ENCODE results near the gene RPLP1.

RPLP1 gene

DNA sequence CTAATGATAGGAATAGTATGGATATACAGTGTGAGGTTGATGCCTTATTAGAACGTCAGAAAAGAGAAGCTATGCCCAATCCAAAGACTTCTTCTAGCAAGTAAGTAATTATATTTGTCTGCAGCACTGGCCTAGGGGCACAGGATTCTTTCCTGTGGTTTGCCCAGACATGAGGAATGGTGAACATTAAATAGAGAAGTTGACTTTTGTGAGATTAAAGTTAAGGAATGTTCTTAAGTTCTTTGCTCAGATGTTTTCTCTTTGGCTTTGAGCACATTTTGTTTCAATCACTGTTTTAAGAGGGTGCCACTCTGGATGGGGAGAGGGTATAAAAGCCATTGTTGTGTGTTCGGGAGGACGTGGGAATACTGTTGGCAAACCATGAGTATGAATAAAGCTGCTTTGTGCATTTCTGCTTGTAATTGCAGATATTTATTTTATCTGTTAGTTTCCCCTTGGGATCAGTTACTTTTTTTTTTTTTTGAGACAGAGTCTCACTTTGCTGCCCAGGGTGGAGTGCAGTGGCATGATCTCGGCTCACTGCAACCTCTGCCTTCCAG lies 30.2 kb upstream of the RPLP1 start:
- TF ChIP-seq, protein P1, sequence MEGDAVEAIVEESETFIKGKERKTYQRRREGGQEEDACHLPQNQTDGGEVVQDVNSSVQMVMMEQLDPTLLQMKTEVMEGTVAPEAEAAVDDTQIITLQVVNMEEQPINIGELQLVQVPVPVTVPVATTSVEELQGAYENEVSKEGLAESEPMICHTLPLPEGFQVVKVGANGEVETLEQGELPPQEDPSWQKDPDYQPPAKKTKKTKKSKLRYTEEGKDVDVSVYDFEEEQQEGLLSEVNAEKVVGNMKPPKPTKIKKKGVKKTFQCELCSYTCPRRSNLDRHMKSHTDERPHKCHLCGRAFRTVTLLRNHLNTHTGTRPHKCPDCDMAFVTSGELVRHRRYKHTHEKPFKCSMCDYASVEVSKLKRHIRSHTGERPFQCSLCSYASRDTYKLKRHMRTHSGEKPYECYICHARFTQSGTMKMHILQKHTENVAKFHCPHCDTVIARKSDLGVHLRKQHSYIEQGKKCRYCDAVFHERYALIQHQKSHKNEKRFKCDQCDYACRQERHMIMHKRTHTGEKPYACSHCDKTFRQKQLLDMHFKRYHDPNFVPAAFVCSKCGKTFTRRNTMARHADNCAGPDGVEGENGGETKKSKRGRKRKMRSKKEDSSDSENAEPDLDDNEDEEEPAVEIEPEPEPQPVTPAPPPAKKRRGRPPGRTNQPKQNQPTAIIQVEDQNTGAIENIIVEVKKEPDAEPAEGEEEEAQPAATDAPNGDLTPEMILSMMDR (IDR thresholded peaks at IDR 0.05; ENCODE audit: low read depth, low read length), result no peak
- H3K4me3 ChIP-seq (ENCODE audit: low read depth, low read length), result no peak overlapping the region

DNA sequence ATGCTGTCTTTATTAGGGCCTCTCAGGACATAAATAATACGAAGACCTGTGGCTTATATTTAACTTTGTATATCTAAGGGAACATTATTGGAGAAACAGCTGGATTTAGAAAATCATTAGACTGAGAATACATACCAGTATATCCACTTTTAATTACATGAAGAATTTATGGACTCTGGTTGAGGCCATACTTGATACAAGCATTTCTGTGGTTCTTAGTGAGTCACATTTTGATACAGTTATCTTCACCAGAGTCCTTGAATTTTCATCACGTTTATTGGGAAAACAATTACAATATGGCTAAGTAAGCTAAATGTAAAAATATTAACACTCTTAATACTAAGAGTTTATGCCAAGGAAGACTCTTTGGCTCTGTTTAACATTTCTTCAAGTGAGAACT lies 28.6 kb upstream of the RPLP1 start:
- no peak overlapping the region for H3K4me3 ChIP-seq (ENCODE audit: low read depth, low read length)
- TF ChIP-seq, protein P1 (IDR thresholded peaks at IDR 0.05; ENCODE audit: low read depth, low read length), result no peak

DNA sequence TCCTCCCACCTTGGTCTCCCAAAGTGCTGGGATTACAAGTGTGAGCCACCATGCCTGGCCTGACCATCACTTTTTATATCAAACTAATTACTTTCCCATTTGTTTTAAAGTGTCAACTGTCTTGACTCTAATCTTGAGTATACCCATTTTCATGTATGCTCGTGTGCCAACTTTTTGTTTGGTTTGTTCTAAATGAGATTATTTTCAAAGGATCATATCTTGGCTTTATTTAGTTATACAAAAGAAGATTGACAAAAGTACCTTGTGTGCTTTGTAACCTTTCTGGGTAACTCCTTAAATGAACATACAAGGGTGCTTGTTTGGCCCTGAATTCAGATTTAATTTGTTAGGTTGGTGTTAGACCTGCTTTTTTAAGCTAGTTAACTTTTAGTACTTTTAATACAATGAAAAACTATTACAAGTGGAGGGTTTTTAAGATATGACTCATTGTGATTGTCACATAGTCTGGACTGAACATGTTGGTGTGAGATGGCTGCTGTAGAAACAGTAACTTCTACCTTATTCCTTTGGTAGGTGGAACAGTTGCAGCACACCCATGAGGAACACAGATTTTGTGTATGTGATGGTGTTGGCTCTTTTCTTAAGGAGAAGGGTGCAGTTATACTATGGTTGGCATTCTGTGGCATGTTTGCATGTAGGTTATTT lies 27.7 kb upstream of the RPLP1 start:
- no peak overlapping the region for H3K4me3 ChIP-seq (ENCODE audit: low read depth, low read length)
- TF ChIP-seq, protein P1 (IDR thresholded peaks at IDR 0.05; ENCODE audit: low read depth, low read length), result no peak

DNA sequence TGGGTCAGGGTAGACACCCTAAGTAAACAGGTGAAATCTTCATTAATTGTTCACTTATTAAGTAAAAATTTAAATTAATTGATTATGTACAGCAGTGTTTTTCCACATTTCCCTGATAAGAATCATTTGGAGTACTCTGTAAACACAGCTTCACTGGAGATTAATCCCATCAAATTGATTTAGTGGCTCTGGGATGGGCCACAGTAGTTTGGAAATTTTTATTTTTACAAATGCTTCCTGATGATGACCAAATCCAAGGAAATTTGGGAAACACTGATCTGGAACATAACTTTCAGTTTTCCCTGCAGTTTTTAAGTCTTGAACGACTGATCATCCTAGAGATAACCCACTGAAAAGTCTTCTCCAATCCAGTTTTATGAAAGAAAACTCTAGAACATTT lies 18.8 kb upstream of the RPLP1 start:
- H3K4me3 ChIP-seq (ENCODE audit: low read depth, low read length), result no peak overlapping the region
- TF ChIP-seq, protein P1 (IDR thresholded peaks at IDR 0.05; ENCODE audit: low read depth, low read length), result no peak

DNA sequence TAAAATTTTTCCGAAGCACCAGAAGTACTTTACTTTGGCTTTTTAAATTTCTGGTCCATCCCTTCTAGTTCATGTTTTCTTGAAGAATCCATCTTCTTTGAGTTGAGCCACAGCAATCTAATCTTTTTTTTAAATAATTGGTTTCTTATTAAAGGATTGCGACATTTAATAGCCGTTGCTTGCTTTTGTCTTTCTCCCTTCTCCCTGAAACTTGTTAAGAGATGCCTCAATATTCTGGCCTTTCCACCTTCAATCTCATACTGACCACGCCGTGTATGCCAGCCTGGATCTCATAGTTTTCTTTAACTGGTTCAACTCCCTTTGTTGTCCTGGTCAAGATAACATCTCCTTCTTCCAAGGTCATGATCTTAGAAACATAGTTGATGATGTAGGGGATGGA lies 18.4 kb upstream of the RPLP1 start:
- H3K4me3 ChIP-seq (ENCODE audit: low read depth, low read length), result no peak overlapping the region
- TF ChIP-seq, protein P1 (IDR thresholded peaks at IDR 0.05; ENCODE audit: low read depth, low read length), result no peak

DNA sequence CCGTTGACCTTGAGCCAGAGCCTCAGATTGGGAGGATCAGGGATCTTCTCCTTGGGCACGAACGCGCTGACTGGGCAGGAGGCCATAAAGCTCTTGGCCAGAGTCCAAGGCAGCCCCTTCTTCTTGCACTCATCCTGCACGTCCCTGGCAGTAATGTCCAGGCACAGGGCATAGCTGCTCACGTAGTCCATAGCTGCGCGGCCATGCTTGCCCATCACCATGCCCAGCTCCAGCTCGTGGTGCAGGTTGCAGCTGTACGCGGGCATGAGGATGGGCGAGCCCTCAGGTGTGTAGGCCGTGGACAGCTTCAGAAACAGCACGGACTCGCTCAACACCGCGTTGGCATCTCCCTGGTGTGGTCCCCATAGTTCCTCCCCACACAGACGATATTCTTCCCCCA lies 17.9 kb upstream of the RPLP1 start:
- TF ChIP-seq, protein P1 (IDR thresholded peaks at IDR 0.05; ENCODE audit: low read depth, low read length), result no peak
- H3K4me3 ChIP-seq (ENCODE audit: low read depth, low read length), result no peak overlapping the region

DNA sequence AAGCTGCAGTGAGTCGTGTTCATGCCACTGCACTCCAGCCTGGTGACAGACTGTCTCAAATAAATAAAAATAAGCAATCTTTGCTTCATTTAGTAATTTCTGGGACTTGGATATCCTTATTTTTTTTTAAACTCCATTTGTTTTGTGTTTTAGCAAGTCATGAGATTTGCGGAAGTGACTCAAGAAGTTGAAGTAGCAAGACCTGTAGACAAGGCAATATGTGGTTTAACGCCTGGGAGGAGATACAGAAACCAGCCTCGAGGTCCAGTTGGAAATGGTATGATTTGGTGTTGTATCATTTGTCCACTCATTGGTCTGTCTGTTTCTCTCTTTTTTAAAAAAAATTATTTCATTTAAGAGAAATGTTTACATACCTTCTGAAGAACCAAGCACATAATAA lies 16.6 kb upstream of the RPLP1 start:
- TF ChIP-seq, protein P1 (IDR thresholded peaks at IDR 0.05; ENCODE audit: low read depth, low read length), result no peak
- no peak overlapping the region for H3K4me3 ChIP-seq (ENCODE audit: low read depth, low read length)

Measured in WI38 (cell line).